GM12874 (cell line): ENCODE results near the gene EHF.

Experiments used
- TF ChIP-seq, protein P1 (sequence below): IDR thresholded peaks from 2 replicates; pipeline ENCODE4 v1.5.1; 2011; ENCODE audit warnings: low read depth, mild to moderate bottlenecking, control low read depth, low read length, moderate library complexity; ENCODE audit not compliant: insufficient read depth

The EHF gene

DNA sequence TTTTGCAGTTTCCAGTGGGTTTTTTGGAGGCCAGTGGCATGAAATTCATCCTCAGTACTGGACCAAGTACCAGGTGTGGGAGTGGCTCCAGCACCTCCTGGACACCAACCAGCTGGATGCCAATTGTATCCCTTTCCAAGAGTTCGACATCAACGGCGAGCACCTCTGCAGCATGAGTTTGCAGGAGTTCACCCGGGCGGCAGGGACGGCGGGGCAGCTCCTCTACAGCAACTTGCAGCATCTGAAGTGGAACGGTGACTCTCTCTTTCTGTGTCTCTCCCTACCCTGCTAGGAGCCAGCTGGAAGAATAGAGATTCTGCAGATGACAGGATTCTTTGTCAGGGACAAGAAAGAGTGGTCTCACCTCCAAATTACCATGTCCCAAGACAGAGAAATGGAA lies 25.5 kb downstream of the EHF start:
- TF ChIP-seq, protein P1, sequence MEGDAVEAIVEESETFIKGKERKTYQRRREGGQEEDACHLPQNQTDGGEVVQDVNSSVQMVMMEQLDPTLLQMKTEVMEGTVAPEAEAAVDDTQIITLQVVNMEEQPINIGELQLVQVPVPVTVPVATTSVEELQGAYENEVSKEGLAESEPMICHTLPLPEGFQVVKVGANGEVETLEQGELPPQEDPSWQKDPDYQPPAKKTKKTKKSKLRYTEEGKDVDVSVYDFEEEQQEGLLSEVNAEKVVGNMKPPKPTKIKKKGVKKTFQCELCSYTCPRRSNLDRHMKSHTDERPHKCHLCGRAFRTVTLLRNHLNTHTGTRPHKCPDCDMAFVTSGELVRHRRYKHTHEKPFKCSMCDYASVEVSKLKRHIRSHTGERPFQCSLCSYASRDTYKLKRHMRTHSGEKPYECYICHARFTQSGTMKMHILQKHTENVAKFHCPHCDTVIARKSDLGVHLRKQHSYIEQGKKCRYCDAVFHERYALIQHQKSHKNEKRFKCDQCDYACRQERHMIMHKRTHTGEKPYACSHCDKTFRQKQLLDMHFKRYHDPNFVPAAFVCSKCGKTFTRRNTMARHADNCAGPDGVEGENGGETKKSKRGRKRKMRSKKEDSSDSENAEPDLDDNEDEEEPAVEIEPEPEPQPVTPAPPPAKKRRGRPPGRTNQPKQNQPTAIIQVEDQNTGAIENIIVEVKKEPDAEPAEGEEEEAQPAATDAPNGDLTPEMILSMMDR = no peak

DNA sequence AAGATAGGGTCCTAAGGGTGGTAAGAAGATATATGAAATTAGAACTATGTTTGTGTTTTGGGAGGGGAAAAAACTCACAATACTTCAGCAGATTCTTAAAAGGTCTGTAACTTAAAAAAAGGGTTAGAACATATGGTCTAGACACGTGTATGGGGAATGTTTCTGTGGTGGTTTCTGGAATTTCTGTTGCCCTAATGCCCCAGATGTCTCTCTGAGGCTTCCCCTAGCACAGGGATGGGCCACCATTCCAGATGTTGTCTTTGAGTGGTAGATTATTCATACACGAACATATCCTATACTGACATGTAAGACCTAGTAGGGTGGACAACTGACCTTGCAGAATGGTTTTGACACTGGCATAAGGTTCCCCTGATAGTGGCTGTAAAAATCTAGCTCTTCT lies 26.2 kb downstream of the EHF start:
- TF ChIP-seq, protein P1 = no peak

DNA sequence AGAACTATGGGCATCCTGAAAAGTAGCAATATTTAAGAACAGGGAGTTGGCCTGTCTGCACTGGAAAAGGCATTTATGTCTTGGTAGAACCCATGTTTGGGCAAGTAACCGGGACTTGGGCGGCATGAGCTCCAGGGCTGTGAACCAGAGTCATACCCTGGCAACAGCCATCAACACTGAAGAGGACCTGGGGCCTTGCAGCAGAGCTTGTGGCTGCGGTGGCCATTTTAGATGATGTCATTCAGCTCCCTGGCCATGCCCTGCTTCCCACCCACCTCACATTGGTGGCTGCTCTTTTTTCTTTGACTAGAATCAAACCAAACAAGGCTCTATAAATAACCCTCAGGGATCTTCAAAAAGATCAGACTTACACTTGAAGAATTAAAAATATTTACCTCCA lies 26.6 kb downstream of the EHF start:
- TF ChIP-seq, protein P1 = no peak

DNA sequence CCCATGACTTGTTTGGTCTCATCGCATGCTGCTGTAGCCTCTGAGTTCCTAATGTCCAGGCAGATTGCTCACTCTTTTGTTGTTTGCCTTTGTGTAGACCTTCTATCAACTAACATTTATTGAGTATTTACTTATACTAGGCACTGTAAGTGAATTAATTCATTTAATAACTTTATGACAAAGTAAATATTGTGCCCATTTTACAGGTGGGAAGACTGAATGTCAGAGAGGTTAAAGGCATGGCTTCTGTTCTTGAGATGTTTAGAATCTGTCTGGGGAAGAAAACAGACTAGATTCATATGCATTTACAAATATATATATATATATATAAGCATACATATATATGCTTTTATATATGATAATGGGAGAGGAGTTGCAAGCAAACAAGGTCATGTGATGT lies 27.1 kb downstream of the EHF start:
- TF ChIP-seq, protein P1 = no peak

DNA sequence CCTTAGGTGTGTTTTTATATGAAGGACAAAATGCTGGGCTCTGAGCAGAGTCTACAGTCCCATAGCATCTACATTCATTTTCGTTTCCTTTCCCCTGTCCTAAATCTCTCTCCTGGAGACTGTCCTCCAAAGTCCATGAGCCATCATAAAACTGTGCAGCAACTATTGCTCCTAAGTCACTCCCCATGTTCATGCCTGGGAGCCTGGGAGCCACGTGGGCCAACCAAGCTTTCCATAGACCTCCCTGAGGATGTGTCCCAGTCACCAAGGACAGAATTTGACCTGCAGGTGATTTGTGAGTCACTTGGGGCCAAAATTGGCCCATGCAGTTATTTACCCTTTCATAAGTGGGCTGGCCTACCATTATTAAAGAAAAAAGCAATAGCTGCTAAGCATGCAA lies 28.7 kb downstream of the EHF start:
- TF ChIP-seq, protein P1 = no peak

DNA sequence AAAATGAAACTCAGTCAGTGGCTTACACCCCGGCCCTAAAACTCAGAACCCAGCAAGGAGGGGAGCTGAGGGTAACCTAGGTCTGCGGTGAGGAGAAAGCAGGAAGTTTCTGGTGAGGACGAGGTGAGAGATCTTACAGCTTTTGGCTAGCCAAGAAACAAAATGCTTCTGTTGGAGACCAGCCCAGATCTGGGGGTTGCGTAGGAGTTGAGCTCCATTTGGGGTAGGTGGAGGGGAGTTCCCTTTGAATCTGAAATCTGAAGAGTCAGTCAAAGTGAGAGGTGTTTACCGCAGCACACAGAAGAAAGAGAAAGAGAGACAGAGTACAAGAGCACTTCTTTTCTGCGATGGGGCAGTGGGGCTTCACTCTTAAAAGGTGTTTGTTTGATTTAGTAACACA lies 29.6 kb downstream of the EHF start:
- TF ChIP-seq, protein P1 = no peak

DNA sequence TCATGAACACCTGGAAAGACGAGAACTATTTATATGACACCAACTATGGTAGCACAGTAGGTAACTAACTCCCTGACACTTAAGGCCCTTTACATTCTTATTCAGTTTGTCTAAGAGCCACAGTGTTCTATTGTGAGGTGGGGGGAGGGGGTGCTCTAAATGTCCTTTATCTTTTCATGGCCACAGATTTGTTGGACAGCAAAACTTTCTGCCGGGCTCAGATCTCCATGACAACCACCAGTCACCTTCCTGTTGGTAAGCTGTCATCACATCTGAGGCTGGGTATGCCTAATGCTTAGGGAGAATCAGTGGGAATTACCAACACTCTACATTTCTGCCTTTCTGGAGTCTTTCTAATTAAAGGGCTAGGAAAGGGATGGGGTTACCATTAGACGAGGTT lies 30.7 kb downstream of the EHF start:
- TF ChIP-seq, protein P1 = no peak
